C1 segment of cervical spinal cord (tissue), 14 donors: Measurements from ENCODE around the gene GMPPA.

Experiments
- DNase-seq, 14 donors: peaks; one replicate each; lab custom pipeline; 2025; lab: John Stamatoyannopoulos, UW

Gene GMPPA

DNA sequence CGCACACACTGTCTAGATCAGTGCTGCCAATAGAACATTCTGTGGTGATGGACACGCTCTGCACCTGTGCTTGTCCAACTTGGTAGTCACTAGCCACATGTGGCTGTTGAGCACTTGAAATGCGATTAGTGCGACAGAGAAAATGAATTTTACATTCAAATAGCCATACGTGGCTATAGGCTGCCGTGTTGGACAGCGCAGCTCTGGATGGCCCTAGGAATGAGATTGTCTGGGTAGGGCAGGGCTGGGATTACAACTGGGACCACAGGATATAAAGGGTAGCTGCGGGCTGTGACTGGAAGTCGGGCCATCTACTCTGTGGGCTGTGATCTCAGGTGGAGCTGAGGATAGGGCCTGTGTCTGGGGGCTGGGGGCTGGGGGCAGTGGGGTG is 20.8 kb downstream of the GMPPA start:
- no peak for DNase-seq

DNA sequence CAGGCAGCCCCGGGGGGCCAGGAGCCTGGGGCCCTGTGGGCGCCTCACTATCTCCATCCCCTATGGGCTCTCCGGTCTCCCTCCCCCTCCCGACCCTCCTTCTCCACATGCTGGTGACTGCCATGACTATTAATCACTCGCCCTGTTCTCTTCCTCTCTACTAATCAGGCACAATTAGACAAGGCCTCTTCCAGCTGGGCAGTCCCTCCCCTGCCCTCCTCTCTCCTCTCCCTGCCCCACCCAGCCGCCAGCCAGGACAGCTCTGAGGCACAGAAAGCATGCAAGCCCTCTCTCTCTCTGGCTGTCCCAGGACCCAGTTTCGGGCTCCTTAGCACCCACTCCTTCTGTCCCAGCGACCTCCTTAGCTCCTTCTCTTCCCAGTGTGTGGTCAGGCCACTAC is 21.4 kb downstream of the GMPPA start:
- DNase-seq = no peak

DNA sequence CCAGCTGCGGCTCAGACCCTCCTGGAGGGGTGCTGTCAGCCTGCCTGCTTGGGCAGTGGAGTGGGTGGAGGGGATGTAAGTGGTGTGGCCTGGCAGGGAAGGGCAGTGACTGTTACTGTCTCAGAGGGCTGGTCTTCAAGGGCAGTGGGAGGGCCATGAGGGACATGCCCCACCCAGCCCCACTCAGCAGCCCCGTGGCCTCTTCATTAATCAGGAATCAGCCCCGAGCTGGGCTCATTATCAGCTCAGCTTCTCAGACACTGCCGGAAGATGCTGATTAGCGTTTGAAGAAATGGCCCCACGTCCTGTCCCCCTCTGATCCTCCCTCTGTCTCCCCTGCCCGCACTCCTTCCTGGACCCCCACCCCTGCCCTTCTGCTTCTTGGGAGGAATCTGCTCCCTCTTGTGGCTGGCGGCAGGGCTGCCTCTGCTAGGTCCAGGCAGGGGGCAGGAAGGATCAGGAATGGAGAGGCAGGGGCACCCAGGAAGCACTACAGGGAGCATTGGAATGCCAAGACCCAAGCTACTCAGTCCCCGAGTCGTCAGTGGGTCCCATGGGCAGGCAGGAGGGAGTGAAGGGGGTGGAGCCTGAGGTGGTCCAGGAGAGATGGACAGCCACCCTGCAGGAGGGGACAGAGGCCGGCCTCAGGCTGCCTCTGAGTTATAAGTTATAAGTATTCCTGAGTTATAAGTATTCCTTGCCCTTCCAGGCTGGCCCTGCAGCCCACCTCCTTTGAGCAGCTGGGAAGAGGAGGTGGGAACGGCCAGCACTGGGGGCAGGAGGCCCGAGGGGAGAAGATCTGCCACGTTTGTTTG is 22.6 kb downstream of the GMPPA start:
- DNase-seq = peak in 3 of 14 donors; percentile 10 to 26 (median 14)

- peak in 2 of 14 donors; percentile 14 to 23 for DNase-seq
Measured at GRCh38 chr2:219522111-219523030, 23.7 kb downstream of the GMPPA start.

DNA sequence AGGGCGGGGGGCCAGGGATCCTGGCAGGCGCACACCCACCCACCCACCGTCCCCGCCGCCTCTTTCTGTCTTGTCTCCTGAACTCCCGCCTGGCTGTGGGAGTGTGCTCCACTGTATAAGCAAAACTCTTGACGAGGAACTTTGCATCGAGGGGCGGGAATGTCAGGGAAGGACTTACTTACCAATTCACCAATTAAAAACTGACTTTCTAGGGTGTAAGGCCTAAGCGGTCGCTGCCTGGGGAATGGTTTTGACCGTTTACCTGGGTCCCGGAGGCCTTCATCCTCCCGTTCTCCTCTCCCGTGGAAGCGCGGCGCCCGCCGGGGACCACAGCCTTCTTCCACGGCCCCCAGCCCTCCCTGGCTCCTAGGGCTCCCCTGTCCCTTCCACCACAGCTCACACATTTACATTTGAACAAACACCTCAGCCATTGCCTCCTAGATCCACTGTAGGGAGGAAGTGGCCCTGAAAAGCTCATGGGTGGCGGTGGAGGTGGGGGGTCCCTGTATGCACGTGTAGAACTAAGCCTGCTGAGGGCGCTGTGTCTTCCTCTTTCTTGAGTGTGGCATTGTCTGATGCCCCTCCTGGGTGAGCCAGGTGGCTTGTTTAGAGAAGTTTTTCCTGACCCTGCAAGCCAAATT is 24.5 kb downstream of the GMPPA start:
- DNase-seq = no peak

GRCh38 chr2:219524817-219525216 is 26.1 kb downstream of the GMPPA start:
- no peak for DNase-seq

DNA sequence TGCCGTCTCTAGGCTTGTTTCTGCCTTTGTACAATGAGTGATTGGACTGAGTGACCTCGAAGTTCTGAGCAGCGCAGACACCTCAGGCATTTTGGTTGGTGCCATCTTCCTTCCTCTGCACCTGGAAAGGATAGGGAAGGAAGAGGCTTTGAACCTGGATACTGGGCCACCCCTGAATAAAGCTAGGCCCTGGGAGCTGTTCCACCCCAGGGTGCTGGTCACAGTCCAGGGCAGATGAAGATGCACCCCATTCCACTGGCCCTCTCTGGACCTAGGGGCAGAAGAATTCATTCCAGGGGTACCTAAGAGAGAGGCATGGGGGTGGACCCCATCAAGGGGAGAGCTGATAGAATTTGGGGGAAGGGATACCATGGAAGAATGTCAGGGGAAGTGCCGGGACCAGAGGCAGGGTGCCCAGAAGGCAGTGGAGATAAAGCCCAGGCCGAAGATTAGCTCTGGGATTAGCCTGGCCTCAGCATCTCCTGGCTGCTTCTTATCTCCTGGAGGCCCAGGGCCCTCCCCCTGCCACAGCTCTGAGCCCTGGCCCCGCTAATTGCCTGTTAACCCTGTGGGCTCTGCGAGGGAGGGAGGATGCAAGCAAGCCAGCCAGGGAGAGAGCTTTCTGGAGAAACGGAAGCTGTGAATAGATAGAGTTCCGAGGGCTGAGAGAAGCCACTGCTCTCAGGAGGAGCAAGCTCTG is 27.0 kb downstream of the GMPPA start:
- no peak for DNase-seq

DNA sequence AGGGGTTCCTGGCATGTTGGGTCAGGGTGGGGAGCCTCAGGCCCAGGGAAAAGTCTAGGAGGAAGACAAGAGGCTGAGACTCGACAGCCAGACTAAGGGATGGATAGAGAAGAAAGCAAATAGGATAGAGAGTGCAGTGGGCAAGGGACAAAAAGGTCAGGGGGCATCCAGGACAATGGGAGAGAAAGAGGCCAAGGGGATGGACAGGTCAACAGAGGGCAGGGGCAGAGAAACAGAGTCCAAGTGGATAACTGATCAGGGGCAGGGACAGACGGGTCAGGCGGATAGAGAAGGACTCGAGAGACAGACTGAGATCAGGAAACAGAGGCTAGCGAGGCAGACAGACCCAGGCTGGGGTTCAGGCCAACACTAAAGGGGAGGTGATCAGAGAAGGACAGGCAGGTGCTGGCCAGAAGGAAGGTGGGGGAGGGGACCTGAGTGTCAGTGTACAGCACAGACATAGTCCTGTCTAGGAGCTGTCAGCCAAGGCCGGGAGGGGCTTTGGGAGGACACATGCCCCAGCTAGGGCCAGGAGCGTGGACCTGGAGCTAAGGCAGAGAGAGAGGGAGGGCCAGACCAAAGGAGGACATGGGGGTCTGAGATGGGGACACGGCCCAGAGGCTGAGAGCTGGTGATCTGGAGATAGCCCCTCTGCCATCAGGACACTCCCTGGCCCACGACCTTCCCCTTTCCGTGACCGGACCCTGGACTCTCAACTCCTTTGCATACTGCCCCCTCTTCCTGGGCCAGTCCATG is 27.8 kb downstream of the GMPPA start:
- no peak for DNase-seq

- peak in 2 of 14 donors; percentile 14 to 21 for DNase-seq
Measured at GRCh38 chr2:219527076-219527394, 28.3 kb downstream of the GMPPA start.

DNA sequence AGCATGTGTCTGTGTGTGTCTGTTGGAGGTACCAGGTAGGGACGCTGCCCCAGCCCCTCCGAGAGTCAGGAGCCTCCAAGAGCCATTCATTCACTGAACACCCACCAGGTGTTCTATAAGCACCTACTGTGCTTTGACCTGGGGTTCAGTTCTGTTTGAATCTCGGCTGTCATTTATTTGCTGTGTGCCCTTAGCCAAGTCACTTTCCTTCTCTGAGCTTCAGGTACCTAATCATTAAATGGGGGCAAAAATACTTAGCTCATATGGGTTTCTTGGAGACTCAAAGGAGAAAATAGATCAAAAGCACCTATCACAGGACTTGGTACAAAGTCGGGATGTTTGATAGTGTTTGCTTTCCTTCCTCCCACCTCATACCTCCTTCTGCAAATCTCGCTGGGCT is 28.8 kb downstream of the GMPPA start:
- no peak for DNase-seq

GRCh38 chr2:219530048-219530963 is 31.6 kb downstream of the GMPPA start:
- DNase-seq = peak; percentile 26 to 87 (median 73)

DNA sequence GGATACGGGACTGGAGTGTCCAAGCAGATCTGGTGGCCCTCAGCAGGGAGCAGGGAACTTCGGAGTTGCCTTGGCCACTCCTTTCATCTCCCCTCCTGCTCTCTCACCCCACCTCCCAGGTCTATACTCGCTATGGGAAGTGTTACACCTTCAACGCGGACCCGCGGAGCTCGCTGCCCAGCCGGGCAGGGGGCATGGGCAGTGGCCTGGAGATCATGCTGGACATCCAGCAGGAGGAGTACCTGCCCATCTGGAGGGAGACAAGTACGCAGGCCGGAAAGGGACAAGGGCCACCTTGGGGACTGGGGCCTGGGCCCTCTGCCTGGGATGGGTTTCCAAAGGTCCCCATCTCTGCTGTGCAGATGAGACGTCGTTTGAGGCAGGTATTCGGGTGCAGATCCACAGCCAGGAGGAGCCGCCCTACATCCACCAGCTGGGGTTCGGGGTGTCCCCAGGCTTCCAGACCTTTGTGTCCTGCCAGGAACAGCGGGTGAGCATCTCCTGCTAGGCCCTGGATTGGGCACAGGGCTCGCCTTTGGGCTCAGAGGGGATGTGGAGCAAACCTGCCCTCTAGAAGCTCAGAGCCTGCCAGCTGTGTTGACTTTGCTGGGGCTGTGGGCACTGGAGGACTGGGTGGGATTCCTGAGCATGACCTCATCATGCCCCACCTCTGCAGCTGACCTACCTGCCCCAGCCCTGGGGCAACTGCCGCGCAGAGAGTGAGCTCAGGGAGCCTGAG is 33.1 kb downstream of the GMPPA start:
- no peak for DNase-seq

DNA sequence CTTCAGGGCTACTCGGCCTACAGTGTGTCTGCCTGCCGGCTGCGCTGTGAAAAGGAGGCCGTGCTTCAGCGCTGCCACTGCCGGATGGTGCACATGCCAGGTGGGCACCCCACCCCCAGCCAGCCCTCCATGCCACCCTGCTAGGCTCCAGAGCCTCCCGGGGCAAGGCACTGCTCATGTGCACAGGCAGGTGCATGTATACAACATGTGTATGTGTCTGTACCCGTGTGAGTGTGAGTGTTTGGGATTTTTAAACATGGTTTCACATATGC is 33.6 kb downstream of the GMPPA start:
- DNase-seq = no peak

- peak in 1 of 14 donors; percentile 61 for DNase-seq
Measured at GRCh38 chr2:219533930-219534661, 35.4 kb downstream of the GMPPA start.

GRCh38 chr2:219536425-219536824 is 37.7 kb downstream of the GMPPA start:
- DNase-seq = no peak

- DNase-seq = no peak
Measured at GRCh38 chr2:219536967-219537366, 38.3 kb downstream of the GMPPA start.

GRCh38 chr2:219537657-219538488 is 39.2 kb downstream of the GMPPA start:
- DNase-seq = peak in 2 of 14 donors; percentile 19 to 66

DNA sequence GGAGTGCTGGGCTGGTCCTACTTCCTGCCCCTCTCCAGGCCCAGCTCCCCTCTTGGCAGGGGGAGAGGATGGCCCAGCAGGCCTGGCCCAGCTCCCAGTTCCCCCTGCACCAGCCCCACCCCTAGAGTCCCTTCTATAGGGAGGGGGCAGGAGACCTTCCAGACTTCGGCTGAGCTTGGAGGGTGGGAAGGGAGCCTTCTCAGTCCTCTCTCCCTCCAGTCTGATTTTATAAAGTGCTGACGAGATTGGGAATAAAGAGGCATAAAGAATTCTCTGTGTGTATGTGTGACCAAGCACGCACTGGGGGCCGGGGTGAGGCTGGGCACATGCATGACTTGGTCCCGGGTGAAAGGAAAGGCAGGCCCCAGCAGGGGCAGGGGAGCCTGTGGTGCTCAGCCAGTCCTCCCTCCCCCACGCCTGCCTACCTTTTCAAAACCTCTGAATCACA is 39.8 kb downstream of the GMPPA start:
- DNase-seq = peak in 4 of 14 donors; percentile 17 to 57 (median 36)
